ENCODE measurements around the gene CYP27B1.

DNA sequence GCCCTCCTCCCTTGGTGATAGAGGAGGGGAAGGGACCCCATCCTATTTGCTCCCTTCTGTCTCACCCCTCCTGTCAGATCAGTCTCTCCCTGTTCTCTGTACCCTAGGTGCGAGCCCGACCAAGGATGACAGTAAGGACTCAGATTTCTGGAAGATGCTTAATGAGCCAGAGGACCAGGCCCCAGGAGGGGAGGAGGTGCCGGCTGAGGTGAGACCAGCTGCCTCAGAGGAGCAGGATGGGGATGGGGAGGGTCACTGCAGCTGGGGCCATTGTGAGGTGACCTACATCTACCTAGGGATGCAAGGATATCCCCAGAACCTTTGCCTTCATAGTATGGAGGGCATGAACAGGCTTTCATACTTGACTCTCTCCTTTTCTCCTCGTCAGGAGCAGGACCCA is 50.6 kb downstream of the CYP27B1 start:
- TF ChIP-seq CTCF (conservative IDR thresholded peaks at IDR 0.05 in 1 of 2, IDR thresholded peaks at IDR 0.05 in 1 of 2; ENCODE audit: extremely low read depth in 1 of 2, insufficient read depth in 1 of 2, low read depth in 1 of 2, low read length in 2 of 2): no peak
- TF ChIP-seq EZH2 (IDR thresholded peaks at IDR 0.05; ENCODE audit: borderline replicate concordance, low read length): no peak

Data from mammary epithelial cell (primary cell).